H9 (cell line): ENCODE measurements around the gene SHLD2. TPM values are rescaled to one million over a fixed set of nuclear protein-coding genes. Genes with fewer than 3 reads are reported as not detected.
"Not testable (repeated sequence)": the region's sequence is repeated elsewhere in the genome, so short reads cannot be mapped to it uniquely, and the experiment has no call there.

Experiments used
- DNase-seq: peaks from one replicate; pipeline ENCODE4 v3.0.0-alpha.2; 2017
- H2AFZ ChIP-seq: one replicate; pipeline ENCODE4 v1.6.1; 2013; ENCODE audit warnings: mild to moderate bottlenecking, low read length, control low read depth, moderate library complexity
- H2AK5ac ChIP-seq: 2 replicates; pipeline ENCODE4 v1.6.1; 2013; ENCODE audit warnings: low read length, control low read depth, mixed read lengths; ENCODE audit not compliant: insufficient read length
- H2BK120ac ChIP-seq: one replicate; pipeline ENCODE4 v1.6.1; 2013; ENCODE audit warnings: low read depth, mild to moderate bottlenecking, low read length, control low read depth, inconsistent platforms; ENCODE audit not compliant: poor library complexity, severe bottlenecking
- H2BK12ac ChIP-seq: 2 replicates; pipeline ENCODE4 v1.6.1; 2013; ENCODE audit warnings: low read length, control low read depth, mixed read lengths, low read depth; ENCODE audit not compliant: insufficient read length
- H2BK15ac ChIP-seq: 2 replicates; pipeline ENCODE4 v1.6.1; 2013; ENCODE audit warnings: low read depth, low read length, control low read depth
- H2BK20ac ChIP-seq: one replicate; pipeline ENCODE4 v1.6.1; 2013; ENCODE audit warnings: low read depth, mild to moderate bottlenecking, low read length, control low read depth, inconsistent platforms; ENCODE audit not compliant: poor library complexity, severe bottlenecking
- H2BK5ac ChIP-seq: 2 replicates; pipeline ENCODE4 v1.6.1; 2013; ENCODE audit warnings: low read length, control low read depth, mixed read lengths; ENCODE audit not compliant: insufficient read length
- H3K14ac ChIP-seq: 2 replicates; pipeline ENCODE4 v1.6.1; 2013; ENCODE audit warnings: low read length, control low read depth; ENCODE audit not compliant: insufficient read depth
- H3K18ac ChIP-seq: 2 replicates; pipeline ENCODE4 v1.6.1; 2013; ENCODE audit warnings: low read depth, mild to moderate bottlenecking, mixed read lengths, low read length, control low read depth; ENCODE audit not compliant: insufficient read length
- H3K23ac ChIP-seq: 2 replicates; pipeline ENCODE4 v1.6.1; 2013; ENCODE audit warnings: low read length, control low read depth, mixed read lengths, low read depth; ENCODE audit not compliant: insufficient read length
- H3K23me2 ChIP-seq: 2 replicates; pipeline ENCODE4 v1.6.1; 2013; ENCODE audit warnings: low read depth, mild to moderate bottlenecking, mixed read lengths, low read length, control low read depth; ENCODE audit not compliant: insufficient read length, poor library complexity, severe bottlenecking
- H3K27ac ChIP-seq: 2 replicates; pipeline ENCODE4 v1.5.1; 2013; ENCODE audit warnings: low read length, control low read depth, mixed read lengths, low read depth; ENCODE audit not compliant: insufficient read length
- H3K27me3 ChIP-seq: 2 replicates; pipeline ENCODE4 v1.6.1; 2013; ENCODE audit warnings: low read length, control low read depth, inconsistent platforms; ENCODE audit not compliant: insufficient read depth
- H3K4ac ChIP-seq: 2 replicates; pipeline ENCODE4 v1.6.1; 2013; ENCODE audit warnings: low read depth, mild to moderate bottlenecking, control low read depth, inconsistent platforms, low read length, moderate library complexity
- H3K4me1 ChIP-seq: 2 replicates; pipeline ENCODE4 v1.6.1; 2013; ENCODE audit warnings: low read length, control low read depth, inconsistent platforms; ENCODE audit not compliant: insufficient read depth
- H3K4me2 ChIP-seq: 2 replicates; pipeline ENCODE4 v1.6.1; 2013; ENCODE audit warnings: low read length, control low read depth, mixed read lengths; ENCODE audit not compliant: insufficient read length, insufficient read depth
- H3K56ac ChIP-seq: 2 replicates; pipeline ENCODE4 v1.6.1; 2013; ENCODE audit warnings: low read depth, mild to moderate bottlenecking, mixed read lengths, low read length, control low read depth; ENCODE audit not compliant: insufficient read length
- H3K79me1 ChIP-seq: 2 replicates; pipeline ENCODE4 v1.6.1; 2013; ENCODE audit warnings: low read depth, mild to moderate bottlenecking, moderate library complexity, low read length, control low read depth, inconsistent platforms; ENCODE audit not compliant: insufficient read depth, poor library complexity, severe bottlenecking
- H3K79me2 ChIP-seq: 2 replicates; pipeline ENCODE4 v1.6.1; 2013; ENCODE audit warnings: low read length, control low read depth, inconsistent platforms; ENCODE audit not compliant: insufficient read depth
- H3K9ac ChIP-seq: 2 replicates; pipeline ENCODE4 v1.6.1; 2013; ENCODE audit warnings: low read length, control low read depth, mixed read lengths; ENCODE audit not compliant: insufficient read length; ENCODE audit errors: extremely low read depth
- H3K9me3 ChIP-seq: one replicate; pipeline ENCODE4 v1.6.1; 2013; ENCODE audit warnings: low read depth, low read length, inconsistent platforms; ENCODE audit not compliant: control insufficient read depth
- H3T11ph ChIP-seq: one replicate; pipeline ENCODE4 v1.6.1; 2013; ENCODE audit warnings: mild to moderate bottlenecking, low read length, control low read depth, inconsistent platforms
- H4K20me1 ChIP-seq: one replicate; pipeline ENCODE4 v1.6.1; 2013; ENCODE audit not compliant: control insufficient read depth, insufficient read length, insufficient read depth
- H4K5ac ChIP-seq: 2 replicates; pipeline ENCODE4 v1.6.1; 2013; ENCODE audit warnings: low read depth, mild to moderate bottlenecking, mixed read lengths, low read length, control low read depth; ENCODE audit not compliant: insufficient read length
- H4K8ac ChIP-seq: replicated peaks from 2 replicates; pipeline ENCODE4 v1.6.1; 2013; ENCODE audit warnings: low read length, control low read depth, mixed read lengths, low read depth; ENCODE audit not compliant: insufficient read length
- H4K91ac ChIP-seq: 2 replicates; pipeline ENCODE4 v1.6.1; 2013; ENCODE audit warnings: low read depth, mild to moderate bottlenecking, moderate library complexity, mixed read lengths, low read length, control low read depth; ENCODE audit not compliant: insufficient read length
- H3K27ac Mint-ChIP-seq, 3 experiments: 2 replicates in 2 of 3; 3 replicates in 1 of 3; pipeline ENCODE4 v1.8.0; 2020 to 2021; ENCODE audit warnings: mixed read lengths in 3 of 3, mild to moderate bottlenecking in 1 of 3, moderate library complexity in 1 of 3
- H3K27me3 Mint-ChIP-seq: 2 replicates; pipeline ENCODE4 v1.8.0; 2021; ENCODE audit warnings: low read depth, mild to moderate bottlenecking, moderate library complexity, mixed read lengths
- H3K36me3 Mint-ChIP-seq, 3 experiments: 2 replicates in 2 of 3; 3 replicates in 1 of 3; pipeline ENCODE4 v1.8.0; 2020 to 2021; ENCODE audit warnings: low read depth in 3 of 3, mixed read lengths in 3 of 3; ENCODE audit not compliant: insufficient read depth in 1 of 3
- H3K4me1 Mint-ChIP-seq, 2 experiments: 2 replicates each; pipeline ENCODE4 v1.8.0; 2020; ENCODE audit warnings: mixed read lengths in 2 of 2
- H3K4me3 Mint-ChIP-seq, 2 experiments: 2 replicates in 1 of 2; 3 replicates in 1 of 2; pipeline ENCODE4 v1.8.0; 2020 to 2021; ENCODE audit warnings: mild to moderate bottlenecking in 2 of 2, mixed read lengths in 2 of 2, moderate library complexity in 1 of 2
- H3K9me3 Mint-ChIP-seq, 2 experiments: 2 replicates in 1 of 2; 3 replicates in 1 of 2; pipeline ENCODE4 v1.8.0; 2020; ENCODE audit warnings: mild to moderate bottlenecking in 2 of 2, mixed read lengths in 2 of 2, moderate library complexity in 1 of 2
- WGBS: extraction: QIAGEN DNeasy Blood & Tissue Kit; methylation state at CpG from one replicate; pipeline ENCODE4 v1.1.7; 2013; ENCODE audit warnings: missing lambda C conversion rate, low lambda C conversion rate, mixed read lengths; ENCODE audit not compliant: insufficient read length; ENCODE audit errors: extremely low coverage; 5-methylcytosine and 5-hydroxymethylcytosine counted together
- total RNA-seq: library from RNA; stranded (reverse); gene quantifications from 2 replicates; pipeline ENCODE4 v1.2.1, GENCODE V29; 2021

The SHLD2 gene
- total RNA-seq, 1 experiment from 2014 or later: 27.8 TPM

DNA sequence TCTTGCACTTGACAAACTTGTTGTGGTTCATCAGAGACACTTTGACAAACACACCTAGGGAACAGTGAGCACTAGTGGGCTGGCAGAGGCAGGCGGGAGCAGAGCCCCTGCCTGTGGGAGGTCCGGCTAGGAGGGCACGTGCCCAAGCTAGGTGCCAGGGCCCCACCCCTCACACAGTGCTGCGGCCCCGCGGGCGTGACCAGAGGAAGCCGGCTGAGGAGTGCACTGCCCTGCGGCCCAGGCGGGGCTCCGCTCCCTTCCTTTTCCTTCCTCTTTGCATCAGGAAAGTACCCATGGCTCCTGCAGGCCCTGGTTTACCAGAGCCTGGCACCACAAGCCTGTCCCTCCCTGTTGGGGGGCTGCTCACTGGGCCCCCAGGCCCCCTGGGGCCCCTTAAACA lies 121.1 kb downstream of the SHLD2 start:
- not testable (repeated sequence) for H3K27me3 ChIP-seq, H3K36me3 Mint-ChIP-seq, H3K4me3 Mint-ChIP-seq, H3K18ac ChIP-seq, H3K27ac ChIP-seq, H3K4me1 Mint-ChIP-seq, H3K56ac ChIP-seq, H3K23me2 ChIP-seq, H2BK12ac ChIP-seq, H3K23ac ChIP-seq, H3K9ac ChIP-seq, H4K91ac ChIP-seq, H3K9me3 ChIP-seq, H3T11ph ChIP-seq, H3K14ac ChIP-seq, H2BK20ac ChIP-seq, H3K79me2 ChIP-seq, H3K4ac ChIP-seq, DNase-seq, H3K4me2 ChIP-seq, H3K27ac Mint-ChIP-seq, H3K79me1 ChIP-seq, H2BK5ac ChIP-seq, H4K5ac ChIP-seq, H3K4me1 ChIP-seq, H4K20me1 ChIP-seq, H2BK120ac ChIP-seq, H2AK5ac ChIP-seq, H3K27me3 Mint-ChIP-seq, H2AFZ ChIP-seq, H2BK15ac ChIP-seq, H4K8ac ChIP-seq, H3K9me3 Mint-ChIP-seq
- no CpG with 5 or more reads among the region's 11 CpGs for WGBS

- not testable (repeated sequence) for H2BK120ac ChIP-seq, H3K4me1 Mint-ChIP-seq, H3K14ac ChIP-seq, H3K27me3 Mint-ChIP-seq, H2BK20ac ChIP-seq, H2AFZ ChIP-seq, H3T11ph ChIP-seq, H3K79me2 ChIP-seq, H3K4me3 Mint-ChIP-seq, H3K4me2 ChIP-seq, H3K9me3 Mint-ChIP-seq, H3K27ac Mint-ChIP-seq, DNase-seq, H3K4me1 ChIP-seq, H3K23ac ChIP-seq, H2BK5ac ChIP-seq, H4K5ac ChIP-seq, H3K4ac ChIP-seq, H4K20me1 ChIP-seq, H3K79me1 ChIP-seq, H3K27ac ChIP-seq, H2AK5ac ChIP-seq, H3K9ac ChIP-seq, H2BK12ac ChIP-seq, H3K36me3 Mint-ChIP-seq, H3K56ac ChIP-seq, H4K91ac ChIP-seq, H3K27me3 ChIP-seq, H4K8ac ChIP-seq, H3K9me3 ChIP-seq, H3K23me2 ChIP-seq, H3K18ac ChIP-seq, H2BK15ac ChIP-seq
- WGBS: no CpG with 5 or more reads among the region's 5 CpGs
These were observed 124.4 kb downstream of the SHLD2 start for GRCh38 chr10:87219370-87219769.
